Right atrium auricular region (tissue), 2 donors: ENCODE measurements around the gene ABCC6. TPM values are rescaled to one million over a fixed set of nuclear protein-coding genes. Genes with fewer than 3 reads are reported as not detected.
"Not testable (repeated sequence)": the region's sequence is repeated elsewhere in the genome, so short reads cannot be mapped to it uniquely, and the experiment has no call there.

ENCODE experiments used
- DNase-seq: peaks from one replicate; pipeline ENCODE4 v3.0.0-alpha.2; 2019; ENCODE audit warnings: low spot score
- H3K27ac ChIP-seq, 2 donors: fragments of 200-600 bp; sonication (generic); 1 replicate in 1 of 2; 2 replicates in 1 of 2; pipeline ENCODE4 v1.5.1; 2016 to 2019
- H3K27me3 ChIP-seq, 2 donors: fragments of 200-600 bp; sonication (generic); one replicate each; pipeline versions ENCODE4 v1.5.1 to v1.6.0; 2017 to 2019
- H3K36me3 ChIP-seq: fragments of 200-600 bp; sonication (generic); one replicate; pipeline ENCODE4 v1.5.1; 2016
- H3K4me1 ChIP-seq, 2 donors: fragments of 200-600 bp; sonication (generic); one replicate each; pipeline versions ENCODE4 v1.5.1 to v1.6.0; 2017 to 2019
- H3K4me3 ChIP-seq, 2 donors: fragments of 200-600 bp; sonication (generic); 1 replicate in 1 of 2; 2 replicates in 1 of 2; pipeline ENCODE4 v1.5.1; 2017 to 2019; ENCODE audit warnings: mild to moderate bottlenecking in 1 of 2, moderate library complexity in 1 of 2
- H3K9me3 ChIP-seq, 2 donors: fragments of 200-600 bp; sonication (generic); one replicate each; pipeline ENCODE4 v1.5.1; 2019
- total RNA-seq, 2 donors: library from RNA; depleted of rRNA; stranded (reverse); fragments of >200 nt; gene quantifications; one replicate each; pipeline ENCODE4 v1.1.0, GENCODE V29; 2016
- TF ChIP-seq, protein P1 (sequence below), 2 donors: fragments of 200-600 bp; sonication (generic); IDR thresholded peaks; one replicate each; pipeline ENCODE4 v1.5.1; 2019; ENCODE audit warnings: antibody characterized with exemption in 2 of 2

Gene ABCC6
- total RNA-seq, 2 donors from 2014 or later, result 0.52 to 1.8 TPM

DNA sequence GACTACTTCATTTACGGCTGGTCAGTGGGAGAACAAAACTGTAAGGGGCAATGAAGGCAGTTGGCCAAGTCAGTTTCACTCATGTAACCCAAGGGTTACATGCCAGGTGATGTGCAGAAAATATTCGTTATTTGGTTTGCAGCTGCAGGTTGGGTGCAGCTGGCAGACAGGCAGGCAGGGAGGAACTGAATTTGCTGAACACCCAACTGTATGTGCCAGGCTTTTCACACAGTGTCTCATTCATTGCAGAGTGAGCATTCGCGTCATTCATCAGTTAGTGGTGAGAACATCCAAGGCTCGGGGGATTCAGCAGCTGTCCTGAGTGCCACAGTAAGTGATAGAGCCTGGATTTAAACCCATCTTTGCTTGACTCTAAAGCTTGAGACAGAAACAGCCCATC lies 59.7 kb downstream of the ABCC6 start:
- H3K36me3 ChIP-seq, result no peaks in the 10 kb centered on the region
- H3K9me3 ChIP-seq, result peaks cover 4 to 13% of the 10 kb centered on the region in 2 donors
- H3K27me3 ChIP-seq, result no peaks in the 10 kb centered on the region
- no peak for DNase-seq
- H3K4me3 ChIP-seq, result no peak overlapping the region
- TF ChIP-seq, protein P1, sequence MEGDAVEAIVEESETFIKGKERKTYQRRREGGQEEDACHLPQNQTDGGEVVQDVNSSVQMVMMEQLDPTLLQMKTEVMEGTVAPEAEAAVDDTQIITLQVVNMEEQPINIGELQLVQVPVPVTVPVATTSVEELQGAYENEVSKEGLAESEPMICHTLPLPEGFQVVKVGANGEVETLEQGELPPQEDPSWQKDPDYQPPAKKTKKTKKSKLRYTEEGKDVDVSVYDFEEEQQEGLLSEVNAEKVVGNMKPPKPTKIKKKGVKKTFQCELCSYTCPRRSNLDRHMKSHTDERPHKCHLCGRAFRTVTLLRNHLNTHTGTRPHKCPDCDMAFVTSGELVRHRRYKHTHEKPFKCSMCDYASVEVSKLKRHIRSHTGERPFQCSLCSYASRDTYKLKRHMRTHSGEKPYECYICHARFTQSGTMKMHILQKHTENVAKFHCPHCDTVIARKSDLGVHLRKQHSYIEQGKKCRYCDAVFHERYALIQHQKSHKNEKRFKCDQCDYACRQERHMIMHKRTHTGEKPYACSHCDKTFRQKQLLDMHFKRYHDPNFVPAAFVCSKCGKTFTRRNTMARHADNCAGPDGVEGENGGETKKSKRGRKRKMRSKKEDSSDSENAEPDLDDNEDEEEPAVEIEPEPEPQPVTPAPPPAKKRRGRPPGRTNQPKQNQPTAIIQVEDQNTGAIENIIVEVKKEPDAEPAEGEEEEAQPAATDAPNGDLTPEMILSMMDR (IDR thresholded peaks at IDR 0.05), result no peak
- no peak overlapping the region for H3K27ac ChIP-seq
- H3K4me1 ChIP-seq, result no peaks in the 10 kb centered on the region

DNA sequence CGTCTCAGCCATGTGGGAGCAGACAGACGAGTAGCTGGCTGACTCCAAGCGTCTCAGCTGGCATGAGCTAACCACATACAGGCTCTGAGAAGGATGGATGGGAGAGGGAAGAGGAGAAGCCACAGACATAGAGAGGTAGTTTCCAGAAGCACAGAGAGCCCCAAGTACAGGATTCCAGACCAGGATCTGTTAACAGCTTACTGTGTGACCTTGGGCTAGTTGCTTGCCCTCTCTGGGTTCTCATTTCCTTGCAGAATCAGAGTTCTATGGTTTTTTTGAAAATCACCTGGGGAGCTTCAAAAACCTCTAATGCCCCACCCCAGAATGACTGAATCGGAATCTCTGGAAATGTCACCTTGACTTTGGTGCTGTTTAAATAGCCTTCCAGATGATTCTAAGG lies 60.2 kb downstream of the ABCC6 start:
- TF ChIP-seq, protein P1 (IDR thresholded peaks at IDR 0.05), result no peak
- H3K4me3 ChIP-seq, result no peak overlapping the region
- no peaks in the 10 kb centered on the region for H3K4me1 ChIP-seq
- H3K36me3 ChIP-seq, result no peaks in the 10 kb centered on the region
- no peaks in the 10 kb centered on the region for H3K27me3 ChIP-seq
- peaks cover 4 to 18% of the 10 kb centered on the region in 2 donors for H3K9me3 ChIP-seq
- DNase-seq, result no peak
- no peak overlapping the region for H3K27ac ChIP-seq

DNA sequence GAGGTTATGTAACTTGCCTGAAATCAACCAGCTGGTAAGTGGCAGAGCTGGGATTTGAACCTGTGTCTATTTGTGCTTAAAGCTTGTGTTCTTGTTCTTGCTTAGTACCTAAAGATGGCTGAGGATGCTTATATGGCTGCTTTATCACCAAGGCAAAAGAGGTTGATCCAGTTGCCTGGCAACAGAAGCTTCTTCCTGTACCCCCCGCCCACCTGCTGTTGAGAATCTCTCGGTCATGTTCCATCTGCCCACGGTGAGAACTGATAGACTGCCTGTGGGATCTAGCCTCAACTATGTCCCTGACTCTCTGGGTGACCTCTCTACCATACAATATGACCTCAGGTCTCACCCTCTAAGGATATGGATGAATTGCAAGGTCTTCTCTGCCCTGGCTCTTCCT lies 60.7 kb downstream of the ABCC6 start:
- TF ChIP-seq, protein P1 (IDR thresholded peaks at IDR 0.05), result no peak
- Histone ChIP-seq H3K4me3 (no peak overlapping the region), H3K4me1 (no peaks in the 10 kb centered on the region), H3K27me3 (no peaks in the 10 kb centered on the region), H3K36me3 (no peaks in the 10 kb centered on the region), H3K27ac (no peak overlapping the region), H3K9me3 (peaks cover 4 to 20% of the 10 kb centered on the region in 2 donors)
- DNase-seq, result no peak

DNA sequence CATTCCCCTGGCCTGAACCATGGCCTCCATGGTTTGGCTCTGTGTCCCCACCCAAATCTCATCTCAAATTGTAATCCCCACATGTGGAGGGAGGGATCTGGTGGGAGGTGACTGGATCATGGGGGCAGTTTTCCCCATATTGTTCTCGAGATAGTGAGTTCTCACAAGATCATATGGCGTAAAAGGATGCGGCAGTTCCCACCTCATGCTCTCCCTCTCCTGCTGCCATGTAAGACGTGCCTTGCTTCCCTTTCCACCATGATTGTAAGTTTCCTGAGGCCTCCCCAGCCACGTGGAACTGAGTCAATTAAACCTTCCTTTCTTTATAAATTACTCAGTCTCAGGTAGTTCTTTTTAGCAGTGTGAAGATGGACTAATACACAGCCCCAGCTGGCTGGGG lies 61.5 kb downstream of the ABCC6 start:
- peaks cover 4 to 20% of the 10 kb centered on the region in 2 donors for H3K9me3 ChIP-seq
- not testable (repeated sequence) for H3K4me3 ChIP-seq, DNase-seq, H3K27me3 ChIP-seq, H3K4me1 ChIP-seq, H3K27ac ChIP-seq, H3K36me3 ChIP-seq

DNA sequence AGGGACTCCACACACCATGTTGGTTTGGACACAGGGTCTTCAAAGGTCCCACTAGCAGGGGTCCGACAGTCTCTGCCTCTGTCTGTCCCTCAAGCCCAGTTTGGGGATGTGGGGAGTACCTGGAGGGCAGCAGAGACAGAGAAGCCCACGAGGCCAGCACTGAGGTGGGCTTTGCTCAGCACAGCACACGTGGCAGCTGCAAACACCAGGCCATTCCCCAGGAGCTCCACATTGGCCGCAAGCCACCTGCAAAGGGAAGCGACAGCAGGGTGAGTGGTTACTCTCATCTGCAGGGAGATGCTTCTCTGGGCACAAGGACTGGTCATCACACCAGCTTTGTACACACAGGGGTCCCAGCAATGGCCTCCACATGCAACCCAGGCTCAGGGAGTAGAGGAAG lies 62.0 kb downstream of the ABCC6 start:
- DNase-seq, result no peak
- Histone ChIP-seq H3K9me3 (peaks cover 4 to 20% of the 10 kb centered on the region in 2 donors), H3K27ac (no peak overlapping the region), H3K27me3 (no peaks in the 10 kb centered on the region), H3K36me3 (no peaks in the 10 kb centered on the region), H3K4me1 (no peaks in the 10 kb centered on the region), H3K4me3 (no peak overlapping the region)
- TF ChIP-seq, protein P1 (IDR thresholded peaks at IDR 0.05), result no peak

DNA sequence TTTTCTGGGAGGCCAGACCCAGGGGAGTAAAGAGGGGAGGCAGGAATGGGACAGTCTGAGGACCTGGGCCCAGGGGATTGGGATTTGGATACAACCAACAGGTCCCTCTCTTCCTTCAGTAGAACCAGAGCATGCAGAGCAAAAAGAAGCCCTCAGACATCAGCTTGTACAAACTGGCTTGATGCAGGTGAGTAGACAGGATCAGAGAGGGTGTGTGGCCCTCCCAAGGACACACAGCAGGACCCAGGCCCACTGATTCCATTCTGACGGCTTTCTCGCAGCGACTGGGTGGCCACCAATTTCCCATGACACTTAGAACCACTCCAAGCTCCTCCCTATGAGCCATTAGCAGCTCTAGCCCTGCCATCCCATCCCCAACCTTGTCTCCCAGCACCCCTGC lies 63.6 kb downstream of the ABCC6 start:
- Histone ChIP-seq H3K27me3 (no peaks in the 10 kb centered on the region), H3K9me3 (peaks cover 4 to 20% of the 10 kb centered on the region in 2 donors), H3K36me3 (no peaks in the 10 kb centered on the region), H3K4me1 (no peaks in the 10 kb centered on the region), H3K4me3 (no peak overlapping the region), H3K27ac (no peak overlapping the region)
- DNase-seq, result no peak
- TF ChIP-seq, protein P1 (IDR thresholded peaks at IDR 0.05), result no peak
